ENCODE results near the gene PLSCR4. TPM values are rescaled to one million over a fixed set of nuclear protein-coding genes. Genes with fewer than 3 reads are reported as not detected.

PLSCR4 gene
- total and polyA plus RNA-seq, 2 donors (not counting 3 experiments of a cell fraction or from before 2014, with no cell fraction given): 81.5 to 91.7 TPM

DNA sequence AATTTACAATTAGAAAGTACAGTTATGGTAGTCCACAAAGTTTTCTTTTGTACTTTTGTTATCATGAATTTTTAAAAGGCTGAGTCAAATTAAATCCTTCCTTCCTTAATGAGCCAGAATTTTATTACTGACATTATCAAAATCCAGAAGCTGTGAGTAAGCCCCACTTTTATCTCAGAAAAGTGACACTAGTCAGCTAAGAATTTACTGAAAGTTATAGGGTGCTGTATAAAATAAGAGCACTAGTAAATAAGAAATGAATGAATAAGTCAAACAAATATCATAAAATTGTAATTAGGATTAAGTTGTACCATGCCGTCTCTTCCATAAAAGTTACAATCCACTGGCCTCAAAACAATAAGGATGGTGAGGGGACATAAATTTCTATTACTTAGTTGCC lies 105.3 kb downstream of the PLSCR4 start:
- no TSS peak for BruUV-seq (replicated peaks)

DNA sequence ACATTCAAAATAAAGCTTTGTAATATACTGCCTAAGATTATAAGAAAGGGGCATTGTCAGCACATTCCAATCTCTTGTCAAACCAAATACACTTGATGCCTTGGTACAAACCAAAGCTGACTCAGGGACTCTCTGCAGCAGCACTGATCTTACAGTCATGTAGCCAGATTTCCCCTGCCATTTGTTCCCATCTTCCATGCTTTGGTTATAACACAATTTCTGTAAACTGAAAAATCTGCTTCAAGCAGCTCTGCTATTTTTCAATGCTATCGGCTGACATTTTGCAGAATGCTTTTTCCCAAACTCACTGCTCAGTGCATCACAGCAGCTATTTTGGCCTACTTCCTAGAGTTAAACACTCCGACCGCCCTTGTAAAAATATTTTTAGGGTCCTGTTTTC lies 108.1 kb downstream of the PLSCR4 start:
- no peak overlapping the region for H3K27ac ChIP-seq (ENCODE audit: insufficient read depth, low read depth, low read length)
- H4K20me1 ChIP-seq (replicated peaks; ENCODE audit: control insufficient read depth, extremely low read depth, insufficient read depth, low read length): peaks cover 4% of the 10 kb centered on the region
- FAIRE-seq (no peak), DNase-seq (ENCODE audit: low read depth, low spot score) (peak; percentile 46)
- dilution Hi-C loops (cut with MboI; ENCODE audit: extremely low pct_ligation_motif_present, low sequenced_read_pairs) (no loop called here), intact Hi-C loops (cut with micrococcal nuclease) (no loop called here)
- H3K4me2 ChIP-seq (ENCODE audit: insufficient read depth, low read length): no peak overlapping the region
- H3K79me2 ChIP-seq (ENCODE audit: control insufficient read depth, insufficient read depth, low read length): peaks cover 100% of the 10 kb centered on the region
- H3K9ac ChIP-seq (replicated peaks; ENCODE audit: extremely low read depth, insufficient read depth, low read length): no peak overlapping the region
- H3K4me1 ChIP-seq (ENCODE audit: control insufficient read depth, extremely low read depth, insufficient read depth, low read length): peaks cover 31% of the 10 kb centered on the region
- TF ChIP-seq, protein P1, sequence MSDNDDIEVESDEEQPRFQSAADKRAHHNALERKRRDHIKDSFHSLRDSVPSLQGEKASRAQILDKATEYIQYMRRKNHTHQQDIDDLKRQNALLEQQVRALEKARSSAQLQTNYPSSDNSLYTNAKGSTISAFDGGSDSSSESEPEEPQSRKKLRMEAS (IDR thresholded peaks at IDR 0.05; ENCODE audit: insufficient read depth, insufficient read length): no peak
- TF ChIP-seq EZH2 (IDR thresholded peaks at IDR 0.05; ENCODE audit: borderline replicate concordance, low read depth, low read length, severe bottlenecking): no peak
- TF ChIP-seq POLR2A (IDR thresholded peaks at IDR 0.05; ENCODE audit: low read depth, low read length): no peak
- TF ChIP-seq JUN (IDR thresholded peaks at IDR 0.05; ENCODE audit: borderline replicate concordance, insufficient read depth, insufficient read length, low read depth): no peak
- TF ChIP-seq MYC (IDR thresholded peaks at IDR 0.05; ENCODE audit: low read depth, low read length): no peak
- TF ChIP-seq FOS (IDR thresholded peaks at IDR 0.05; ENCODE audit: borderline replicate concordance, insufficient read depth, low read length): no peak
- TF ChIP-seq, protein P2, sequence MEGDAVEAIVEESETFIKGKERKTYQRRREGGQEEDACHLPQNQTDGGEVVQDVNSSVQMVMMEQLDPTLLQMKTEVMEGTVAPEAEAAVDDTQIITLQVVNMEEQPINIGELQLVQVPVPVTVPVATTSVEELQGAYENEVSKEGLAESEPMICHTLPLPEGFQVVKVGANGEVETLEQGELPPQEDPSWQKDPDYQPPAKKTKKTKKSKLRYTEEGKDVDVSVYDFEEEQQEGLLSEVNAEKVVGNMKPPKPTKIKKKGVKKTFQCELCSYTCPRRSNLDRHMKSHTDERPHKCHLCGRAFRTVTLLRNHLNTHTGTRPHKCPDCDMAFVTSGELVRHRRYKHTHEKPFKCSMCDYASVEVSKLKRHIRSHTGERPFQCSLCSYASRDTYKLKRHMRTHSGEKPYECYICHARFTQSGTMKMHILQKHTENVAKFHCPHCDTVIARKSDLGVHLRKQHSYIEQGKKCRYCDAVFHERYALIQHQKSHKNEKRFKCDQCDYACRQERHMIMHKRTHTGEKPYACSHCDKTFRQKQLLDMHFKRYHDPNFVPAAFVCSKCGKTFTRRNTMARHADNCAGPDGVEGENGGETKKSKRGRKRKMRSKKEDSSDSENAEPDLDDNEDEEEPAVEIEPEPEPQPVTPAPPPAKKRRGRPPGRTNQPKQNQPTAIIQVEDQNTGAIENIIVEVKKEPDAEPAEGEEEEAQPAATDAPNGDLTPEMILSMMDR (IDR thresholded peaks at IDR 0.05; ENCODE audit: extremely low read depth in 1 of 2, insufficient read depth in 1 of 2, low read depth in 1 of 2, low read length in 2 of 2): no peak
- no peak for TF ChIP-seq POLR2AphosphoS5 (IDR thresholded peaks at IDR 0.05; ENCODE audit: insufficient read depth, low read depth, low read length)
- TF ChIP-seq GATA2 (IDR thresholded peaks at IDR 0.05; ENCODE audit: insufficient read depth, insufficient read length, low read depth, low read length): no peak
- peaks cover 3% of the 10 kb centered on the region for H3K9me1 ChIP-seq (replicated peaks; ENCODE audit: control insufficient read depth, extremely low read depth, insufficient read depth, low read length)
- H3K27me3 ChIP-seq (ENCODE audit: control insufficient read depth in 2 of 2, insufficient read depth in 2 of 2, low read length in 2 of 2): no peaks in the 10 kb centered on the region
- no TSS peak for BruUV-seq (replicated peaks)
- H3K4me3 ChIP-seq (replicated peaks in 1 of 3; ENCODE audit: insufficient read depth in 1 of 3, low read depth in 1 of 3, low read length in 3 of 3): no peak overlapping the region
- H2AFZ ChIP-seq (ENCODE audit: low read depth, low read length): no peak overlapping the region
- H3K36me3 ChIP-seq (ENCODE audit: control insufficient read depth in 2 of 2, extremely low read depth in 1 of 2, insufficient read depth in 2 of 2, low read length in 2 of 2): peaks cover 3 to 5% of the 10 kb centered on the region in 2 experiments
- POLR2A ChIA-PET: no interaction called here
- no peaks in the 10 kb centered on the region for H3K9me3 ChIP-seq (replicated peaks; ENCODE audit: control insufficient read depth, insufficient read depth, low read length)
- CTCF ChIA-PET: interaction anchor here (1.0 to 1.7 kb wide), 8 partner anchors 9 to 77 kb away, joined by 3 to 6 read pairs (median 4); partner anchors contain the start of gene PLOD2

More for the DNA sequence above, 105.3 kb downstream of the PLSCR4 start:
- H3K9me1 ChIP-seq (replicated peaks; ENCODE audit: control insufficient read depth, extremely low read depth, insufficient read depth, low read length): peaks cover 3% of the 10 kb centered on the region
- peak overlapping the region; percentile 38 for H3K4me2 ChIP-seq (ENCODE audit: insufficient read depth, low read length)
- H3K27ac ChIP-seq (ENCODE audit: insufficient read depth, low read depth, low read length): no peak overlapping the region
- CTCF ChIA-PET: interaction anchor here (0.9 to 3.1 kb wide), 15 partner anchors 9 to 432 kb away, joined by 3 to 27 read pairs (median 5); partner anchors contain the start of gene PLOD2
- FAIRE-seq (no peak), DNase-seq (ENCODE audit: low read depth, low spot score) (peak; percentile 30)
- H3K27me3 ChIP-seq (ENCODE audit: control insufficient read depth in 2 of 2, insufficient read depth in 2 of 2, low read length in 2 of 2): no peaks in the 10 kb centered on the region
- POLR2A ChIA-PET: interaction anchor here (1.6 kb wide), 1 partner anchor 16 kb away, joined by 5 read pairs; the partner anchor contains the start of gene PLOD2
- H3K9me3 ChIP-seq (replicated peaks; ENCODE audit: control insufficient read depth, insufficient read depth, low read length): no peaks in the 10 kb centered on the region
- no peak overlapping the region for H3K9ac ChIP-seq (replicated peaks; ENCODE audit: extremely low read depth, insufficient read depth, low read length)
- H3K4me3 ChIP-seq (replicated peaks in 1 of 3; ENCODE audit: insufficient read depth in 1 of 3, low read depth in 1 of 3, low read length in 3 of 3): no peak overlapping the region
- H3K79me2 ChIP-seq (ENCODE audit: control insufficient read depth, insufficient read depth, low read length): peaks cover 100% of the 10 kb centered on the region
- intact Hi-C loops (cut with micrococcal nuclease): no loop called here
- peaks cover 3 to 5% of the 10 kb centered on the region in 2 experiments for H3K36me3 ChIP-seq (ENCODE audit: control insufficient read depth in 2 of 2, extremely low read depth in 1 of 2, insufficient read depth in 2 of 2, low read length in 2 of 2)
- dilution Hi-C loops (cut with MboI; ENCODE audit: extremely low pct_ligation_motif_present, low sequenced_read_pairs): no loop called here
- H2AFZ ChIP-seq (ENCODE audit: low read depth, low read length): no peak overlapping the region
- TF ChIP-seq POLR2A (IDR thresholded peaks at IDR 0.05; ENCODE audit: low read depth, low read length): no peak
- peak; percentile 32 for TF ChIP-seq FOS (IDR thresholded peaks at IDR 0.05; ENCODE audit: borderline replicate concordance, insufficient read depth, low read length)
- peak; percentile 15 for TF ChIP-seq GATA2 (IDR thresholded peaks at IDR 0.05; ENCODE audit: insufficient read depth, insufficient read length, low read depth, low read length)
- TF ChIP-seq EZH2 (IDR thresholded peaks at IDR 0.05; ENCODE audit: borderline replicate concordance, low read depth, low read length, severe bottlenecking): no peak
- TF ChIP-seq MYC (IDR thresholded peaks at IDR 0.05; ENCODE audit: low read depth, low read length): no peak
- peaks cover 7% of the 10 kb centered on the region for H4K20me1 ChIP-seq (replicated peaks; ENCODE audit: control insufficient read depth, extremely low read depth, insufficient read depth, low read length)
- H3K4me1 ChIP-seq (ENCODE audit: control insufficient read depth, extremely low read depth, insufficient read depth, low read length): peaks cover 34% of the 10 kb centered on the region
